ENCODE results near the gene OPHN1. TPM values are rescaled to one million over a fixed set of nuclear protein-coding genes. Genes with fewer than 3 reads are reported as not detected.
A peak's percentile ranks its signal among the peaks of the same experiment; 100 is the strongest.

The OPHN1 gene
- total RNA-seq, 6 donors from 2014 or later = 10.0 to 40.9 (median 10.8) TPM

- no peaks in the 10 kb centered on the region for H3K36me3 ChIP-seq
- TF ChIP-seq CTCF (IDR thresholded peaks at IDR 0.05) (no peak), POLR2A (IDR thresholded peaks at IDR 0.05) (no peak), EP300 (IDR thresholded peaks at IDR 0.05) (no peak), POLR2AphosphoS5 (IDR thresholded peaks at IDR 0.05) (no peak)
- H3K9me3 ChIP-seq = no peaks in the 10 kb centered on the region
- 62 to 81% methylated on average over 4 of the region's 4 CpGs for WGBS, 2 donors
- ATAC-seq (ENCODE audit: low FRiP score in 2 of 2) (no peak), DNase-seq (no peak)
- H3K4me3 ChIP-seq = no peak overlapping the region
- no peaks in the 10 kb centered on the region for H3K4me1 ChIP-seq
- H3K27me3 ChIP-seq = no peaks in the 10 kb centered on the region
- H3K27ac ChIP-seq = no peak overlapping the region
These were observed 172.1 kb downstream of the OPHN1 start for GRCh38 chrX:68261060-68261672.

DNA sequence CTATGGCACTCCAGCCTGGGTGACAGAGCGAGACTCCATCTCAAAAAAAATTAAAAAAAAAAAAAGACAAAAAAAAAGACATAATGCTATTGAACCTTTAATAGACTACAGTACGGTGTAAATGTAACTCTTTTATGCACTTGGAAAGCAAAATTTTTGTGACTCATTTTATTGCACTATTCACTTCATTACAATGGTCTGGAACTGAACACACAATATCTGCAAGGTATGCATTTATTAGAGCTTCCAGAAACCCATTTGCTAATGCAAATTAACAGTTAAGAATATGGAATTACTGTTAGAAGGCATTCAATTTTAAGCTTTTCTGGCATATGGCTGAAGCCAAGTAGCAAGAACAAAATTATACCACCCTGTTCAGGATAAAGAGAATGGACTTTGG is 176.3 kb downstream of the OPHN1 start:
- Histone ChIP-seq H3K4me1 (no peaks in the 10 kb centered on the region), H3K27me3 (no peaks in the 10 kb centered on the region), H3K4me3 (no peak overlapping the region), H3K9me3 (no peaks in the 10 kb centered on the region), H3K36me3 (no peaks in the 10 kb centered on the region), H3K27ac (no peak overlapping the region)
- DNase-seq = no peak
- no peak for TF ChIP-seq CTCF (IDR thresholded peaks at IDR 0.05)
- TF ChIP-seq POLR2A (IDR thresholded peaks at IDR 0.05) = no peak
- no peak for TF ChIP-seq POLR2AphosphoS5 (IDR thresholded peaks at IDR 0.05)
- TF ChIP-seq EP300 (IDR thresholded peaks at IDR 0.05) = no peak
- ATAC-seq (ENCODE audit: low FRiP score in 2 of 2) = no peak
- 82 to 98% methylated on average over 2 of the region's 2 CpGs for whole genome bisulfite sequencing, 2 donors

DNA sequence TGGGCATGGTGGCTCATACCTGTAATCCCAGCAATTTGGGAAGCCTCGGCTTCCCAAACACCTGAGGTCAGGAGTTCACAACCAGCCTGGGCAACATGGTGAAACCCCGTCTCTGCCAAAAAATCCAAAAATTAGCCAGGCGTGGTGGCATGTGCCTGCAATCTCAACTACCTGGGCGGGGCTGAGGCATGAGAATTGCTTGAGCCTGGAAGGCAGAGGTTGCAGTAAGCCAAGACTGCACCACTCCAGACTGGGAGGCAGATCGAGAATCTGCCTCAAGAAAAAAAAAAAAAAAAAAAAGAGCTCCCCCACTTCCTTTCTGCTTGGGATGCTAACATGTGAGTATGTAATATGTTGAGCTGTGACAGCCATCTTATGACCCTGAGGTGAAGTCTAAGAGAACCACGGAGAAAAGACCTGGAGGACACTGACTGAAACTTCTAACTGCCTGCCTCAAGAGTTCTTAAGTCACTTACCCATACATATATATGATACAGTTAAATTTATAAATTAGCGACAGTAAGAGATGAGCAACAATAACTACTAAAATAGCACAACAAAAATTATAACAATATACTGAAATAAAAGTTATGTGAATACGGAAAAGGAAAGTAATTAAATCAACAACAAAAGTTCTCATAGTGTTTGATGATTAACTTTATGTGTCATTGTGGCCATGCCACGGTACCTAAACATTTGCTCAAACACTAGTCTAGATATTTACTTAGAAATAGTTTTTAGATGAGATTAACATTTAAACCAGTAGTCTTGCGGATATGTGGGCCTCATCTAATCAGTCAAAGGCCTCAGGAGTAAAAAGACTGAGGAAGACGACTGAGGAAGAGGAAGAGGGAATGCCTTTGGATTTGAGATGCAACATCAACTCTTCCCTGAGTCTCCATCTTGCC is 178.3 kb downstream of the OPHN1 start:
- H3K27me3 ChIP-seq = no peaks in the 10 kb centered on the region
- WGBS, 2 donors = 60 to 68% methylated on average over 7 to 11 of the region's 11 CpGs
- H3K27ac ChIP-seq = peak overlapping the region in 1 of 4 donors; percentile 32
- no peaks in the 10 kb centered on the region for H3K36me3 ChIP-seq
- DNase-seq (peak in 1 of 2 donors; percentile 33), ATAC-seq (ENCODE audit: low FRiP score in 2 of 2) (no peak)
- no peak overlapping the region for H3K4me3 ChIP-seq
- H3K4me1 ChIP-seq = peaks cover 0 to 4% (median 0%) of the 10 kb centered on the region in 4 donors
- TF ChIP-seq EP300 (IDR thresholded peaks at IDR 0.05) (no peak), CTCF (IDR thresholded peaks at IDR 0.05) (no peak), POLR2A (IDR thresholded peaks at IDR 0.05) (no peak), POLR2AphosphoS5 (IDR thresholded peaks at IDR 0.05) (no peak)
- no peaks in the 10 kb centered on the region for H3K9me3 ChIP-seq

DNA sequence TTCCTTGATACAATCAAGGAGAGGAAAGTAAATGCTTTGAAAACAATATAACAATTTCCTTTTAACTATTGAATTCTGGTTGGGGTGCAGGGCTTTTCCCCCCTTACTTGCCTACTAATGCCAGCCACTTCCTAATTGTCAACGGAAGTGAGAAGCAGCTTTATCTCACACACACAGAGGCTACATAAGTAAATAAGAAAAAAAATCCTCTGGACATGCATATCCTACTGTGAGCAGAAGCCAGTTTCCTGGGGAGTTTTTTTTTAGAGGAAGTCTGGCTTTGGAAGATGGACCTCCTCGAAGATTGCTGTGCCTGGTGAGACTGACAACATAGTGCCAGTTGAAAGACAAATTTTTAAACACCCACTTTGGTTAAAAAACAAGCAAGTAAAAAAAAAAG is 180.6 kb downstream of the OPHN1 start:
- no peak overlapping the region for H3K4me3 ChIP-seq
- H3K4me1 ChIP-seq = peaks cover 0 to 6% (median 2%) of the 10 kb centered on the region in 4 donors
- H3K27ac ChIP-seq = peak overlapping the region in 1 of 4 donors; percentile 32
- TF ChIP-seq POLR2A (IDR thresholded peaks at IDR 0.05) = no peak
- no peak for TF ChIP-seq EP300 (IDR thresholded peaks at IDR 0.05)
- no peak for TF ChIP-seq CTCF (IDR thresholded peaks at IDR 0.05)
- TF ChIP-seq POLR2AphosphoS5 (IDR thresholded peaks at IDR 0.05) = no peak
- DNase-seq (no peak), ATAC-seq (ENCODE audit: low FRiP score in 2 of 2) (no peak)
- no peaks in the 10 kb centered on the region for H3K9me3 ChIP-seq
- H3K36me3 ChIP-seq = no peaks in the 10 kb centered on the region
- WGBS, 2 donors = 6 to 26% methylated on average over 2 of the region's 2 CpGs
- H3K27me3 ChIP-seq = no peaks in the 10 kb centered on the region

Measured in upper lobe of left lung (tissue), 6 donors.